SW 1271 (cell line): ENCODE results near the gene ADARB2.

ENCODE experiments used
- DNase-seq, 2 experiments: peaks; one replicate each; lab custom pipeline; 2025; lab: John Stamatoyannopoulos, UW

The ADARB2 gene

DNA sequence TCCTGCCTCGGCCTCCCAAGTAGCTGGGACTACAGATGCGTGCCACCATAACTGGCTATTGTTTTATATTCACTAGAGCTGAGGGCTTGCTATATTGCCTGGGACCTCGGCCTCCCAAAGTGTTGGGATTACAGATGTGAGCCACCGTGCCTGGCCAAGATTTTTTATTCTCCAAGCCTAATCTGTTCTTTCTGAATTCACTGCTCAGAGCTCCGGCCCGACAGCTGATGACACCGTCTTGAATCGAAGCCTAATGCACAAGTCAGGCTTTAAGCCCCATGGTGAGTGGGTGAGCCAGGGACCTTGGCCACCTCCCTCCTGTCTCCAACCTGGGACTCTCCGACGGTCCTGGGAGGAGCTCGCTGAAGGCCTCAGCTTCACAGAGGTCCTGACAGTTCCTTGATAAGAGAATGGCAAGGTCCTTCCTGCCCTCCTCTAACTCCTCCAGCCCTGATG is 342.3 kb downstream of the ADARB2 start:
- DNase-seq = no peak

DNA sequence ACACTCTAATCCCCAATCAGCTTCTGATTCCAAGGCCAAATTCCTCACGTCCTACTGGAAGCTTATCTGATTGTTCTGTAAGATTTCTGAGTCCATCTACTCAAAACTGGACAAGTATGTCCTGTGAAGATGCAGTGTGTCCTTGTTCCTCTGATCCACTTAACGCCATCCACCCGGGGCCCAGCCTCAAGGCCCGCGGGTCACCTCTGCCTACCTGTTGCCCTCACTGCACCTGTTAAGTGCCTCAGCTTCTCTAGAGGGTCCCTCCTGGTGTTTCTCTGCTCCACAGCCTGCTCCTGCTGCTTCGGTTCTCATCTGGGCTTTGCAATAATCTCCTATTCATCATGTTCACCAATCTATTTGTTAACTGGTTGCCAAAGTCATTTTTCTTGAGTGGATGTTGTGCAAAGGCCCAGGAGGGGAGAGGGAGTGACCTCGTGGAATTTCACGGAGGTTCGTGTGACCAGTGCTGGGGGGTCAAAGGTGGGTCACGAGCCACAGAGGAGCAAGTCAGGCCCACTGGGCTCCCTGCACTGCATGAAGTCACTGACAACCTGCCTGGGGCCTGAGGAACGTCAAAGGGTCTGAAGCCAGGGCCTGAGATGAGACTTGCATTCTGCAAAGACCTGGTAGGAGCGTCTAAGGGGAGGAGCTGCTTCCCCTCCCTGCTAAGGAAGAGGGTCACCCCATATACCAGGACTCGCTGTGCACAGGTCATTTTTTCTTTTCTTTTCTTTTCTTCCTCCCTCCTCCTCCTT is 343.0 kb downstream of the ADARB2 start:
- DNase-seq = no peak

DNA sequence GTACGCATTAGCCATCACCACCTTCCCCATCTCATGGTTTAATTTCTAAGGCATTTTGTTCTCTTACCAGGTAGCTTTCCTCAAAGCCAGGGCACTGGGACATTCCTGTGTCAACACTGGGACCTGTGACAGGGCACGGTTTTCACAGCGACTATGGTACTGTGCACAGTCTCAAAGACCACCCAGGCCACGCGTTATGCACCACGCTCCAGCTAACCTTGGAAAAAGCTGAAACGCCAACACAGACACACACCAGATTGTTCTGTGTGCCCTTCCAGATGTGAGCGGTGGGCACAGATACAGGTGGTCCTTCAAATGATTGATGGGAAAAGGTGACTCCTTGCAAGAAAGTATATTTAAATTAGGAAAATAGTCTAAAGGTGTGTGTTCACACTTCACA is 343.8 kb downstream of the ADARB2 start:
- no peak for DNase-seq

- no peak for DNase-seq
Observed at GRCh38 chr10:1392127-1392526, 345.2 kb downstream of the ADARB2 start.

DNA sequence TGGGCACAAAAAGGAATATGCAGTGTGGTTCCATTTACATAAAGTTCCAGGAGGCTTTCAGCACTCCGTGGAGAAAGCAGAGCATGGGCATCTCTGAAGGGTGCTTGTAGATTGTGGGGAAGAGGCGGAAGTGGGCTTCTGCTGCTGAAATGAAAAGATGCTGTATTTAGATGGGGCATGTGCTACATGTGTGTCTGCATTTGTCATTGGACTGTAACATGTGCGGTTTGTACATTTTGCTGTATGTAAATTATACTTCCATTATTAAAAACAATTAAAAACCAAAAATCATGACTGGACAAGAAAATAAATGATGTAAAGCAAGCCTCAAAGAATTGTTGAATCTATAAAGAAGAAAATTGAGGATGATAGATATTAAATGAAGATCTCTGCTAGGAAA is 347.1 kb downstream of the ADARB2 start:
- DNase-seq = no peak

DNA sequence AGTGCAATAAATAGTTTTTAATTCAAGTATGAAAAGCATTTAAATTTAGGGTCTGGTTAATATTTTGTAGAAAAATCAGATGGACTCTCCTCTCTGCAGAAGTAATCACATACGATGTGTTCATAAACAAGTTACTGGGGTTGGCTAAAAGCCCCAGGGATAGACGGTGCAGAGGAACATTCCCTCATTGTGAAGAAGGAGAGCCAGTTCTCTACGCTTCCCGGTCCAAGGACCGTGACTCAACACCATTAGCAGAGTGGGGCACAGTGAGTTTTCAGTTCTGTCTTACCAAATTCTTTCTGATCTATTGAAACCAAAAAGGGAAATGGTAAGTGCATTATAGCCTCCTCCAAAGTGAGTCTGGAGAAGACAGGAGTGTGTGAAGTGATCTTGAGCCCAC is 353.3 kb downstream of the ADARB2 start:
- DNase-seq = no peak

DNA sequence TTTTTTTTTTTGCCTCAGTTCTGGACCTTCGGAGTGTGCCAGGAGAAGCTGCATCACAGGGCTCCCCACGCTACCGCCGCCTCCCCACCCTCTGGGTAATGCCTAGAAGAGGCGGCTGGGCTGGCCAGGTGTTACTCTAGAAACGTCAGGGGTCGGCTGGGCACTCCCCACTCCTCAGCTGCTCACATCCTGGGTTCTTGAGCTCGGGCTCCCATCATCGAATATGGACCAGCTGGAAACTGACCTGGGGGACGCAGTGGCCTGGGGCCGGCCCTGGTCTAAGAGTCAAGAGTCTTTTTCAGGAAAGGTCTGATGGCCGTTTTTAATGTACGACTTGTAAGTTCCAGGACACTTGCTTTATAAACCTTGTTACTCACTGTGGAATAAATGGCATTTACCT is 354.6 kb downstream of the ADARB2 start:
- no peak for DNase-seq

DNA sequence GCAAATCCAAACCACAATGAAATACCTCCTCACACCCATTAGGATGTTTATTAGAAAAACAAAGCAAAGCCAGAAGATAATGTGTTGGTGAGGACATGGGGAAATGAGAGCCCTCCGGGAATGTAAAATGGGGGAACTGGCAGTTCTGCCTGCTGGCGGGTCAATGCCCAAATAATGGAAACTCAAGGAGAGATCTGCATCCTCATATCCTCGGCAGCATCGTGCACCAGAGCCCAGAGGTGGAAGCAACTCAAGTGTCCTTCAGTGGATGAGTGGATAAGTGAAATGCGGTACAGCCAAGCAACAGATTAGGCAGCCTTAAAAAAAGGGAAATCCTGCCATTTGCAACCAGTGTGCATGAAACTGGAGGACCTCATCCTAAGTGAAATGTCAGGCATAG is 356.0 kb downstream of the ADARB2 start:
- DNase-seq = no peak

- no peak for DNase-seq
Observed at GRCh38 chr10:1380088-1380671, 357.1 kb downstream of the ADARB2 start.

GRCh38 chr10:1379601-1380000 is 357.7 kb downstream of the ADARB2 start:
- no peak for DNase-seq

GRCh38 chr10:1378473-1378872 is 358.9 kb downstream of the ADARB2 start:
- DNase-seq = no peak

- no peak for DNase-seq
Observed at GRCh38 chr10:1377740-1378397, 359.5 kb downstream of the ADARB2 start.

- no peak for DNase-seq
Observed at GRCh38 chr10:1377231-1377630, 360.1 kb downstream of the ADARB2 start.

DNA sequence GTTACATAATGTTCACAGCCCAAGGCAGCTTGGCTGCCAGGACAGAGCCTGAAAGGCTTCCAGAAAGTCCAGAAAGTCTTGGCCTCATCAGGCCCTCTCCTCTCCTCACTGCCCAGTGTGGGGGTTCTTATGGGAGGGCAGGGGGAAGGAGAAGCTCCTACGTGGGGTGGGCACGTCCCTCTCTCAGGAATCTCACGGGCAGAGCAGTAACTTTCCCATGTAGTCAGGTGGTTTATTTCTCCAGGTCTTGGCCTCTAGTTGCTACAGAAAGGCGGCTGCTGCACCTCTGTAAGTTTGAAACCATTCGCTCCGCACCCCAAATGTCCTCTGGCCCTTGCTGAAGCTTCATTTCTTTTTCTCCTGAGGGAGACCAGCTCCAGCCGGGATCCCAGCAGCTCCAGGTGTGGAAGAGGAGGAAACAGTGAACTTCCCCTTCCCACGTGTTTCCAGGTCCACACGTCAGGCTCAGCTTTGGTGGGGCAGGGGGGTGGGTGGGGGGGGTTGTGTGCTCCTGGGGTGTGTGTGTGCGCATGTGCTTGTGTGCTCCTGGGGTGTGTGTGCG is 360.9 kb downstream of the ADARB2 start:
- DNase-seq = no peak

- DNase-seq = no peak
Observed at GRCh38 chr10:1375346-1376170, 361.8 kb downstream of the ADARB2 start.

GRCh38 chr10:1374511-1375345 is 362.6 kb downstream of the ADARB2 start:
- no peak for DNase-seq

DNA sequence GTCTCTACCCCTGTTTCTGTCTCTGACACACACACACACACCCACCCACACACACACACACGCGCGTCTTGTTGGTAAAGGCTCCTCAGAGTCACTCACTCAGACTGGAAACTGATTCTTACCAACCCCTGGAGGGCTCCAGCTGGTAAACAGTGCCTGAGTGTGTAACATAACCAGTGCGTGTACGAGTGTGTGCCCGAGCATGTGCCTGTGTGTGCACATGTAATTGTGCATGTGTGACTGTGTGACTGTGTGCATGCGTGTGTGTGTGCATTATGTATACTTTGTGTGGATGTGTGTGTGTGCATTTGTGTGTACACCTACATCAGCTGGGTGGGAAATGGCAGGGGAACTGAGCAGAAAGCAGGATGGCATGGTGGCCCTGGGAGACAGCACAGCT is 364.0 kb downstream of the ADARB2 start:
- DNase-seq = no peak

GRCh38 chr10:1372212-1372611 is 365.1 kb downstream of the ADARB2 start:
- DNase-seq = no peak

- DNase-seq = no peak
Observed at GRCh38 chr10:1370298-1370697, 367.0 kb downstream of the ADARB2 start.

- DNase-seq = no peak
Observed at GRCh38 chr10:1369665-1370064, 367.7 kb downstream of the ADARB2 start.

DNA sequence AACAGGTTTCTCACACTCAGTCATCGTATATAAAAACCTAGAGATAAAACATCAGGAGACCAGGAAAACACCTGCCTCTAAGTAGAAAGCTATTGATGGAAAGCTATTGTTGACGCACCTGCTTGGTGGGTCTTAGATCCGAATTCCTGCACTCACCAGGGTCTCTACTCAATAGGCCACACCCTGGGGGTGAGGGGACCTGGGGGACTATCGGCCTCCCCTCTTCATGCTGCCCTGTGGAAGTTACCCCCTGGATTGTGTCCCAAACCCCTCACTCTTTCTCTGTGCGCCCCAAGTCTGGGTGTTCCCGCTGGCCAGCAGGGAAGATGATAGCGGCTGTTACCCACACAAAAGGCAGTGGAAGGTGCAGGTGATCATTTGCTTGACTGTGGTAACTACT is 368.1 kb downstream of the ADARB2 start:
- no peak for DNase-seq
